GM18907 (cell line): ENCODE data around the gene KCNQ2.

ENCODE experiments used
- ATAC-seq: cut with Tn5 transposase; IDR thresholded peaks from one replicate; pipeline ENCODE4 v1.9.1; 2021; ENCODE audit warnings: mild to moderate bottlenecking, moderate library complexity; ENCODE audit not compliant: unreplicated experiment

KCNQ2 gene

GRCh38 chr20:63435552-63435951, 36.9 kb downstream of the KCNQ2 start:
- no peak for ATAC-seq

GRCh38 chr20:63434599-63435378, 37.7 kb downstream of the KCNQ2 start:
- ATAC-seq = no peak

- ATAC-seq = no peak
Measured at GRCh38 chr20:63433756-63434531, 38.5 kb downstream of the KCNQ2 start.

DNA sequence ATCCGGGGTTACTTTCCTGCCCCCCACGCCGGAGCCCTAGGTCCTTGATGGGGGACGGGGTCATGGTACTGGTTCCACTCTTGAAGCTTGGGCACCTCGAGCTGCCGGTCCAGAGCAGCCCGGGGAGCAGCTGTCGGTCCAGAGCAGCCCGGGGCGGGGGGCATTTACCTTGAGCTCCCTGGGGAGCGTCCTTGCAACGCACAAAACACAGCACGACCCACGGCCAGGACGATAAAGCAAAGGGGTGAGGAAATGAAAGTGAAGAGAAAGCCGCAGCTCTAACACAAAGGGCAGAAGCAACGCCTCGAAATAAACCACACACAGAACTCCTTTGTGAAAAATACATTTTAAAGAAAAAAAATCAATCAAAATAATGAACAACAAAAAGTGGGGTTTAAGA, 39.1 kb downstream of the KCNQ2 start:
- no peak for ATAC-seq

DNA sequence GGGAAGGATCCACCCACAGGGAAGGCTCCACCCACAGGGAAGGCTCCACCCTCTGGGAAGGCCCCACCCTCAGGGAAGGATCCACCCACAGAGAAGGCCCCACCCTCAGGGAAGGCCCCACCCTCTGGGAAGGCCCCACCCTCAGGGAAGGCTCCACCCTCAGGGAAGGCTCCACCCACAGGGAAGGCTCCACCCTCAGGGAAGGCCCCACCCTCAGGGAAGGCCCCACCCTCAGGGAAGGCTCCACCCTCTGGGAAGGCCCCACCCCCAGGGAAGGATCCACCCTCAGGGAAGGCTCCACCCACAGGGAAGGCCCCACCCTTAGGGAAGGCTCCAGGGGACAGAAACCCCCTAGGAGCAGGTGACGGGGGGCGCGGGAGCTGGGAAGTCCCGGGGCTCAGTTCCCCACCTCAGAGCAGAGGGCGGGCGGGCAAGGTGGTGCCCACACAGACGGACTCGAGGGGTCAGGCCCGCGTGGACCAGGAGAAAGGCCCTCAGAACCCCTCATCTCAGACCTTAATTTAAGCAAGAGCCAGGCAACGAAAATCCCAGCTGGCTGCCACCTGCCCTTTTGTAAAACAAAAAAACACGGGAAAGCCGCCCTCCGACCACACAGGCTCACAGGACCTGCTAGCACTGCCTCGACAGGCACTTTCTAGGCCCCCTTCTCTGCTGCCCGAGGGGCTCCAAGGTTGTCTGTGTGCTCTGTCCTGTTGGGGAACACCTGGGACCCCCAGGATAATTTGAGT, 39.7 kb downstream of the KCNQ2 start:
- ATAC-seq = no peak

- ATAC-seq = no peak
Measured at GRCh38 chr20:63431944-63432343, 40.5 kb downstream of the KCNQ2 start.

GRCh38 chr20:63430891-63431290, 41.6 kb downstream of the KCNQ2 start:
- no peak for ATAC-seq

DNA sequence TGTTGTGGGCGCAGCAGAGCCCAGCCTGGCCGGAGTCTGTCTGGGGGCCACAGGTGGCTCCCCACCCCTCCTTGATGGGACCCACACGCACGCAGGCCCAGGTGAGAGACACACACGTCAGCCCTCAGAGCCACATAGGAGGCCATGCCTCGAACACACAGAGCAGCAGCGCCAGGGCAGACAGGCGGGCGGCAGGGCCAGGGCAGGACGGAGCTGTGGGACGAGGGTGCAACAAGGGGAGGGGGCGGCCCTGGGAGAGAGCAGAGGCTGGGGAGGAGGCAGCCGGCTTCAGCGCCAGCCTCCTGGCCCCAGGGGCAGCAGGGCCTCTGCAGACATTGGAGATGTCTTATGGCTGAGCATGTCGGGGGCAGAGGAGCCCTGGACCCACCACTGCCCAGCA, 42.5 kb downstream of the KCNQ2 start:
- no peak for ATAC-seq

DNA sequence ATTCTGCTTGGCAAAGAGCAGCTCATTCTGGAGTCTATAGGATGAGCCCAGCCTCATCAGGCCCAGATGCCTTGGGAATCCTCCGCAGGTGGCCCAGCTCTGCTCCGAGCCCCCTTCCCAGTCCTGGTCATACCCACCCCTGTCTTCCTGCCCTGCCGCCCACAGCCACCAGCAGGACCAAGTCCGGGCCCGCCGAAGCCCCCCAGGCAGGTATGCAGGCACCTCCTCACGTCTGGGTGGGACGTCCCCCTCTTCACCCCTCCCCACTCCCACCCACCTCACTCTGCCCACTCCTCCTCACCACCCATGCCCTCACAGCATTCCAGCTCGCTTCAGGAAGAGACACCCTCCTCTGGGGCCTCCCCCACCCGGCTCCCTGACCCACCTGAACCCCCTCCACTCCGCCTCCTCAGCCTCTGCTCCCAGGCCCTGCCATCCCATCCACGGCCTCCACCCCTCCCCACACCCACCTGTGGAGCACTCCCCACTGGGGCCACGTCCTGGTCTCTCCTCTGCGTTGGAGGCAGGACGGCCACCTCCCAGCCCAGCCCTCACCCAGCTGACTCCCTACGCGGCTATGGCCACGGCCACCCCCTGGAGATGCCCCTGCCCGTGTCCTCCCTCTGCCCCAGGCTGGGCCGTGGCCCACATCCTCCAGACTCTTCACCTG, 43.4 kb downstream of the KCNQ2 start:
- ATAC-seq = no peak

GRCh38 chr20:63427724-63428330, 44.6 kb downstream of the KCNQ2 start:
- no peak for ATAC-seq

DNA sequence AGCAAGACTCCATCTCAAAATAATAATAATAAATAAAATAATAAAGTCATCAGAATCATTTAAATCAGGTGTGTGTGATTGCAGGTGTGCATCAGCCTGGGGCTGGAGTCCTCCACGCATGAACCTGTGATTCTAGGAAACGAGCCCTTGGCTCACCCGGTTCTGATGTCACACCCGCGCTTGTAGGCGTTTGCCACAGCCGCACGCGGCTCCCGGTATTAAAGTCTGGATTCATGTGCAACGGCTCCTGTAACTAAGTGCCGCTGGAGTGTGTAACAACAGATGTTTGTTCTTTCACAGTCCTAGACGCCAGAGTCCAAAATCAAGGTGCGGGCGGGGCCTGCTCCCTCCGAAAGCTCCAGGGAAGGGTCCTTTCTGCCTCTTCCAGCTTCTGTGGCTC, 45.2 kb downstream of the KCNQ2 start:
- ATAC-seq = no peak

DNA sequence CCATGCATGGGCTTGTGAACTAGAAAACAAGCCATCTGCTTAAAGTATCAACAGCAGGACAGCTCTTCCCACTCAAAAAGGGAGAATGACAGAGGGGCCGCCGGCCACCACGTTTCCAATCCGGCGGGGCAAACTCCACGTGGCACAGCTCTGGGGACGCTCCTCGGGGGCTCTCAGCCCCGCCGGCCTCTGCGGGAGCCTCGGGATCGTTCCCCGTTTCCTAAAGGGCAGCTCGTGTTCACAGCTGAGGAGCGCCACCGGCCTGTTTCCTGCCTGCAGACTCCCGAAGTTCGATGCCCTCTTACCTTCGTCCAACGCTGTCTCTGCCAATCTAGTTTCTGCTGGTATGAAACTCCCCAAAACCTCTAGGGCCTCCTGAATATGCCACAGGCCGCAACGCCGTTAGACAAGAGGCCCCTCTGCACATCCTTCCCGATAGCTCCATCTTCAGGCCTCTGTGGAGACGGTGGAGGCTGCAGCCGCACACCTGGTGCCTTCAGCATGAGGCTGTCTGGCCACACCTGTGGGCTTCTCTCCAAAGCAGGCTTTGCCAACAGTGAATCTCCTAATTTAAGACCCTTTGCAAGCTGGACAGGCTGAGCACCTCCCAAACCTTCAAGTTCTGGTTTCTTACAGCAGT, 46.5 kb downstream of the KCNQ2 start:
- no peak for ATAC-seq

- ATAC-seq = no peak
Measured at GRCh38 chr20:63424613-63425012, 47.8 kb downstream of the KCNQ2 start.

- ATAC-seq = no peak
Measured at GRCh38 chr20:63423751-63424150, 48.7 kb downstream of the KCNQ2 start.

DNA sequence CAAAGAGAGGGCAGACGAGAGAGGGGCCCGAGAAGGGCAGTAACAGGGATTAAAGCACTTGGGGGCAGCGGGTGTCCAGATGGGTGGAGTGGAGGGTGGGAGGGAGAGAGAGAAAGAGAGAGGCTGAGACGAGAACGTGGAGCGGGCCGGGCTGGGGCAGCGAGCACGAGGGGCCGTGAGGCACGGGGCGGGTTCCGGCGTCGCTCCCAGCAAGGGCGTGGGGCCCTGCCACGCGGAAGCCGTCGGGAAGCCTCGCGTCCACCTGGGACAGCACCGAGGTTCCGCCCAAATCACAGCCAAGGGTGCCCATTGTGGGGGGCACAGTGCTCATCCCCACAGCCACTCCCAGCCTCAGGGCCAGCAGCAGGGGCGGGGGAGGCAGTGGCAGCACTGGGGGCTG, 49.8 kb downstream of the KCNQ2 start:
- no peak for ATAC-seq

GRCh38 chr20:63421913-63422312, 50.5 kb downstream of the KCNQ2 start:
- ATAC-seq = no peak

DNA sequence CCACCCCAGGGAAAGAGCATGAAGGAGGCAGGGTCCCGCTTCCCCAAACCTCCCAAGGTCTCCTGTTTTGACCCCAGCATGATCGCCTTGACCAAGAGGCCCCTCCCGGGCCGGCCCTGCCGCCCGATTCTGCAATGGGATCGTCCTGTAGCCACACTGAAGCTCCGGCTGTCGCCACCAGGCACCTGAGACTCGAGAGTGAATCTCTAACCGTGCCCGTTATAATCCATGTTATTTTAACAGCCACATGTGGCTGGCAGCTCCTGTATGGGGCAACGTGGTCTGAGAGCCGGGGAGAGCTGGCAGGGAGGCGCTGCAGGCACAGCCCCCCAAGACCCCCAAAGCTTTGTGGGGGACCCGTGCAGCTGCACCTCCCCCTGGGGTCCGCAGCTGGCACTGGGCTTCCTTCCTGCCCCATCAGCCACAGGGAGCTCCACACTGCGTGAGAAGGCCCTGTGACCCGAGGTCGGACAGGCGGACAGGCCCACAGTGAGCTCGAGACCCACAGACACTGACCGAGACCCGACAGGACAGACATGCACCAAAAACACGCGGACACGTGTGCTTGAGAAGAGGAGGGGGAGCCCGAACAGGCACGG, 51.3 kb downstream of the KCNQ2 start:
- no peak for ATAC-seq

GRCh38 chr20:63420359-63421093, 51.9 kb downstream of the KCNQ2 start:
- no peak for ATAC-seq

- ATAC-seq = no peak
Measured at GRCh38 chr20:63419299-63419698, 53.2 kb downstream of the KCNQ2 start.
